Adipose tissue (tissue), 3 donors: Measurements from ENCODE around the gene SEL1L2. TPM values are rescaled to one million over a fixed set of nuclear protein-coding genes. Genes with fewer than 3 reads are reported as not detected.

ENCODE experiments used
- H3K27ac ChIP-seq: one replicate; pipeline ENCODE4 v1.5.1; 2013; ENCODE audit warnings: low read depth, low read length
- WGBS, 3 donors: extraction: QIAGEN DNeasy Blood & Tissue Kit; methylation state at CpG; one replicate each; pipeline ENCODE4 v1.1.7; 2013; 5-methylcytosine and 5-hydroxymethylcytosine counted together
- polyA plus RNA-seq, 3 donors: library from polyadenylated mRNA; stranded (reverse); fragments of 200-250 nt; gene quantifications; one replicate each; pipeline ENCODE4 v1.2.3, GENCODE V29; 2013
- donor health status: healthy with polysubstance abuse.
- donor health status: Bipolar disorder and iron deficiency.
- donor health status: healthy.

SEL1L2 gene
- polyA plus RNA-seq, 3 donors = 0.89 to 0.90 TPM; not detected in 1

- WGBS, 3 donors = 72 to 75% (median 73%) methylated on average over 3 of the region's 3 CpGs
- no peak overlapping the region for H3K27ac ChIP-seq
Measured at GRCh38 chr20:13841206-13841605, 149.2 kb downstream of the SEL1L2 start.

- no peak overlapping the region for H3K27ac ChIP-seq
- 71 to 85% (median 76%) methylated on average over 4 of the region's 4 CpGs for WGBS, 3 donors
Measured at GRCh38 chr20:13840093-13840465, 150.3 kb downstream of the SEL1L2 start.

GRCh38 chr20:13839421-13840092, 150.9 kb downstream of the SEL1L2 start:
- 52 to 59% (median 57%) methylated on average over 4 of the region's 4 CpGs for WGBS, 3 donors

GRCh38 chr20:13838664-13839063, 151.8 kb downstream of the SEL1L2 start:
- 71 to 80% (median 74%) methylated on average over 7 of the region's 7 CpGs for WGBS, 3 donors

More at GRCh38 chr20:13839421-13840092, 150.9 kb downstream of the SEL1L2 start:
- no peak overlapping the region for H3K27ac ChIP-seq

GRCh38 chr20:13831476-13831875, 158.9 kb downstream of the SEL1L2 start:
- 80 to 86% (median 82%) methylated on average over 3 of the region's 3 CpGs for WGBS, 3 donors
- H3K27ac ChIP-seq = no peak overlapping the region

More at GRCh38 chr20:13838664-13839063, 151.8 kb downstream of the SEL1L2 start:
- H3K27ac ChIP-seq = no peak overlapping the region

GRCh38 chr20:13825465-13825864, 164.9 kb downstream of the SEL1L2 start:
- 80 to 95% (median 86%) methylated on average over 4 to 5 of the region's 5 CpGs for WGBS, 3 donors
- no peak overlapping the region for H3K27ac ChIP-seq

- no peak overlapping the region for H3K27ac ChIP-seq
- whole genome bisulfite sequencing, 3 donors = 95% methylated on average over 3 of the region's 3 CpGs
Measured at GRCh38 chr20:13824459-13824858, 166.0 kb downstream of the SEL1L2 start.

- 55 to 67% (median 67%) methylated on average over 2 of the region's 2 CpGs for WGBS, 3 donors
- H3K27ac ChIP-seq = no peak overlapping the region
Measured at GRCh38 chr20:13822459-13822858, 168.0 kb downstream of the SEL1L2 start.

GRCh38 chr20:13821876-13822275, 168.5 kb downstream of the SEL1L2 start:
- H3K27ac ChIP-seq = no peak overlapping the region
- 78 to 87% (median 78%) methylated on average over 7 of the region's 7 CpGs for WGBS, 3 donors

- WGBS, 3 donors = 27 to 36% (median 34%) methylated on average over 5 of the region's 5 CpGs
- no peak overlapping the region for H3K27ac ChIP-seq
Measured at GRCh38 chr20:13819885-13820645, 170.3 kb downstream of the SEL1L2 start.

- no peak overlapping the region for H3K27ac ChIP-seq
Measured at GRCh38 chr20:13817342-13817741, 173.1 kb downstream of the SEL1L2 start.

GRCh38 chr20:13816757-13817156, 173.7 kb downstream of the SEL1L2 start:
- no peak overlapping the region for H3K27ac ChIP-seq
- 73 to 84% (median 84%) methylated on average over 3 of the region's 3 CpGs for whole genome bisulfite sequencing, 3 donors

- WGBS, 3 donors = 89 to 93% (median 93%) methylated on average over 4 of the region's 4 CpGs
- no peak overlapping the region for H3K27ac ChIP-seq
Measured at GRCh38 chr20:13814672-13815071, 175.7 kb downstream of the SEL1L2 start.

- 41 to 71% (median 66%) methylated on average over 3 of the region's 3 CpGs for WGBS, 3 donors
- H3K27ac ChIP-seq = no peak overlapping the region
Measured at GRCh38 chr20:13813910-13814309, 176.5 kb downstream of the SEL1L2 start.

- no peak overlapping the region for H3K27ac ChIP-seq
Measured at GRCh38 chr20:13810446-13810845, 180.0 kb downstream of the SEL1L2 start.

- WGBS, 3 donors = 94 to 99% (median 97%) methylated on average over 3 of the region's 3 CpGs
- no peak overlapping the region for H3K27ac ChIP-seq
Measured at GRCh38 chr20:13809855-13810254, 180.6 kb downstream of the SEL1L2 start.

- 68 to 95% (median 93%) methylated on average over 2 of the region's 2 CpGs for WGBS, 3 donors
- no peak overlapping the region for H3K27ac ChIP-seq
Measured at GRCh38 chr20:13809373-13809772, 181.0 kb downstream of the SEL1L2 start.

- no peak overlapping the region for H3K27ac ChIP-seq
- WGBS, 3 donors = 12 to 34% (median 34%) methylated on average over 7 of the region's 7 CpGs
Measured at GRCh38 chr20:13800728-13801134, 189.7 kb downstream of the SEL1L2 start.

- no peak overlapping the region for H3K27ac ChIP-seq
Measured at GRCh38 chr20:13799974-13800373, 190.4 kb downstream of the SEL1L2 start.

More at GRCh38 chr20:13799974-13800373, 190.4 kb downstream of the SEL1L2 start:
- WGBS, 3 donors = 68 to 90% (median 76%) methylated on average over 2 of the region's 2 CpGs
